NCI-H82 treated with DMSO at 0.1 percent for 48 hours (cell line): ENCODE data around the gene PLSCR4.
"Not testable (repeated sequence)": the region's sequence is repeated elsewhere in the genome, so short reads cannot be mapped to it uniquely, and the experiment has no call there.

ENCODE experiments used
- DNase-seq: peaks from one replicate; lab custom pipeline; 2025; ENCODE audit not compliant: unreplicated experiment; lab: John Stamatoyannopoulos, UW

PLSCR4 gene

GRCh38 chr3:146250449-146251382, at the start of gene PLSCR4:
Gene PLSCR4, minus strand, starts transcription at chr3:146251105. Its CDS starts 29,034 bp downstream, at chr3:146222071.
- no peak for DNase-seq

- not testable (repeated sequence) for DNase-seq
Measured at GRCh38 chr3:146293401-146293800, 42.5 kb upstream of the PLSCR4 start.

DNA sequence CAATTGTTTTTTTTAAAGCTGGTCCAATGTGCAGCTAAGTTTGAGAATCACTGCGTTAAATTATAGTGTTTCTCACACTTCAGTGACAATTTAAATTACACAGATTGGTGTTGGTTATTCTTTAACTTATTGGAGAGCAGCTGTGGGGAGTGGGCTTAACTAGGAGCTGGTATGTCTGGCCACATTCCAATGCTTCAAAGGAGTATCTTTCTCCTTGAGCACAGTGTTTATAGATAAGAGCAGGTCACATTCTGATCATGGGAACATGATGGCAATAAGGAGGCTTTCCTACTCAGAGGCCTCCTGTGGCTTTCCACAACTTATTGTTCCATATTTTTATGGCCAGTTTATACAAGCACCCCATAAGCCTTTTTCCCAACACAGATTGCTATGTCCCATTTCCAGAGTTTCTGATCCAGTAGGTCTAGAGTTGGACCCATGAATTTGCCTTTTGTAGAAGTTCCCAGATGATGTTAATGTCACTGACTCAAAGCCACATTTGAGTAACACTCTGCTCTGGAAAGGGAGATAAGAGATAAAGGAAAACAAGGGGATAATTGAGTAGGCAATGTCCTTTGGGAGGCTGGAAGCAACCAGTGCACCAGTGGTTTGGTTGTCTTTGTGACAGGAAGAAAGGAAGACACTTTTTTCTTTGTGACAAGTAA, 33.0 kb upstream of the PLSCR4 start:
- DNase-seq, result no peak

- DNase-seq, result no peak
Measured at GRCh38 chr3:146280864-146281263, 30.0 kb upstream of the PLSCR4 start.

- DNase-seq, result no peak
Measured at GRCh38 chr3:146279951-146280350, 29.0 kb upstream of the PLSCR4 start.

DNA sequence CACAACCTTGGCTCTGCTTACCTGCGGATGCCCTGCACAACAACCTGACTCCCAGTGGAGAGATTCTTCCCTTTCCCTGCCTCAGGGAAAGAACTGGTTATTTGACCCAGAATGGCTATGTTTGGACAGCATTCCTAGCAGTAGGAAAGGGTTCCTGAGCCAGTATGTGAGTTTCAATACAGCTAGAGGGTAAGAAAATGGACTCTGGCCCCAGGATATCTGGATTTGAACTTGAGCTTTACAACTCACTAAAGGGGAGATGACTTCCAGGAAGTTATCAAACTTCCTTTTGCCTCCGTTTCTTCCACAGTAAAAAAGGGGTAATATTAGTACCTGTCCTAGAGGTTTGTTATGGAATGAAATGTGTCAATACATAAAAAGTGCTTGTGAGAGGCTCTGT, 28.1 kb upstream of the PLSCR4 start:
- DNase-seq, result no peak

DNA sequence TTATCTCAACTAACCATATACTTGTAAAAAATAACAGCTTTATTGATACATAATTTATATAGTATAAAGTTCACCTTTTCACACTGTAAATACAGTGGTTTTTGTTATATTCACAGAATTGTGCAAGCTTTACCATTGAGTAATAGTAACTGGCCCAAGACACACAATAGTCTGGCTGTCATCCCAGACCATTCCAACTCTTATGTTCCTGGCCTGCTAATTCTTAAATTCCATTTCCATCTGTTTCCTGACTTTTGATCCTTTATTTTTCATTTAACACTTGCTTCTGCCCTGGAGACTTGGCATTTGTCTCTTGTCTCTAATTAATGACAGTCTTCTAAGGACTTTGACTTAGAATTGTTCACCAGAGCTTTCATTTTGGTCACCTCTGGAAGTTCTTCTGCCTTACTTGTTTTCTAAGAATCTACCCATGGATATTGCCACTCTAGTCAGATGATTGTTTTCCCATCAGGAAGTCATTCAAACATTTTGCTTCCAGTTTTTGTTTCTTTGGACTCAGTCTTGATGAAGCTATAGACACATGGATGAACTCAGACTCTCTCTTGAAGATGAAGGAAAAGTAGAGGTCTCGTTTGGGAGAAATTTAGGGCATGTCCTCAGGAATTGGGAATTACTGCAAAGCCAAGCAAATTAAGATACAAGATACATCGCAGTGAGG, 27.2 kb upstream of the PLSCR4 start:
- DNase-seq, result no peak

DNA sequence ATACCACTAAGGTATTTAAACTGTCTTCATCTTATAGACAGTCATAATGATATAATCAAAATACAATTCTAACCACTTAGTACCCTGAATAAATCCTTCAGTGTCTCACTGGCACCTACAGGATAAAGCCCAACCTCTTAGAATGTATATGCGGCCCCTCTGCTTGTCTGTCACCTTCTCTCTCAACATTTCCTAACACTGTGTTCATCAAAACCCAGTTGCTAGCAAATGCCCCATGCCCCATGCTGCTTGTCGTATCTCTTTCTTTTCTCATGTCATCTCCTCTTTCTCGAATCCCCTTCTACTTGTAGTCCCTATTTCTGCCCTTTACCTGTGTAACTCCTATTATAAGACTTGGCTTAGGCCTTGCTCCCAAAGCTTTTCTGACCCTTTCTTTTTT, 24.6 kb upstream of the PLSCR4 start:
- no peak for DNase-seq

DNA sequence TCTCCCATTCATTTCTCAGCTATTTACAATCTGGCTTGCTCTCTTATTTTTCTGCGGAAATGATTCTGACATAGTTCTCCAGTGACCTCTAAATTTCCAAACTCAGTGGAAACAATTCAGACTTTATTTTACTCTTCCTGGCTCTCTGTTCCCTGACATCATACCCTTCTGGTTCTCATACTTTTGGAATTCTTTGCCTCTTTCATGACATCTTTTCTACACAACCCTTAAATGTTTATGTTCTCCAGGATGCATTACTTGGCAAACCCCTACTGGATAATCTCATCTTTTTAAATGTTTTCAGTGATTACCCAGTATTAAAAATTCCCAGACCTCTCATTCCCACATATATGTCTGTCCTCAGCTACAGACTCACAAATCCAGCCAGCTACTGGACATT, 23.9 kb upstream of the PLSCR4 start:
- DNase-seq, result no peak

DNA sequence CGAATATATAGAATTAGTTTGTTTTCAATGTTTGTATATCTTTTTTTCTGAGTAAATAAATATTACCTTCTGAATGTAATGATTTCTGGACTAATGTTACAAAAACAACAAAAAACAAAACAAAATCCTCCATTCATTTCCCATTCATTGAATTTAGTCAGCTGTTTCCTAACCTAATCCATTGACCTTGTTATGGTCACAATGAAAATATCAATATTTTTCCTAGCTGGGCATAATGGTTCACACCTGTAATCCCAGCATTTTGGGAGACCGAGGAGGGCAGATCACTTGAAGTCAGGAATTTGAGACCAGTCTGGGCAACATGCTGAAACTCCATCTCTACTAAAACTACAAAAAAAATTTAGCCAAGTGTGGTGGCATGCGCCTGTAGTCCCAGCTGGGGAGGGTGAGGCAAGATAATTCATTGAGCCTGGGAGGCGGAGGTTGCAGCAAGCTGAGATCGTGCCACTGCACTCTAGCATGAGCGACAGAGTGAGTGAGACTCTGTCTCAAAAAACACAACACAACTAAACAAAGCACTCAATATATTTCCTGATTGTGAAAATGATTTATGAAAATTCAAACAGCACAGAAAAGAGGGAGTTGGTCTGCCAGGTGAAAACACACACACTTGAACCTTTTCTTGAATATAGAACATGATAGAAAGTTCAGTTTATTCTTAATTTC, 23.0 kb upstream of the PLSCR4 start:
- DNase-seq, result no peak

GRCh38 chr3:146271180-146271579, 20.3 kb upstream of the PLSCR4 start:
- no peak for DNase-seq

DNA sequence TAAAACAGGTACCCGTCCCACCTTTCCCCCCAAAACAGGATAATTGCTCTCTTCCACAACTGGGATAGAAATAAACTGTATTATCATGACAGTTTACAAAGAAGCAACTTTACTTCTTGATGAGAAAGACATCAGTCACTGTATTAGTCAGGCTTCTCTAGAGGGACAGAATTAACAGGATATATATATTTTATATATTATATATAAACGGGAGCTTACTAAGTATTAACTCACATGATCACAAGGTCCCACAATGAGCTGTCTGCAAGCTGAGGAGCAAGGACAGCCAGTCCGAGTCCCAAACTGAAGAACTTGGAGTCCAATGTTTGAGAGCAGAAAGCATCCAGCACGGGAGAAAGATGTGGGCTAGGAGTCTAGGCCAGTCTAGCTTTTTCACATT, 18.4 kb upstream of the PLSCR4 start:
- DNase-seq, result no peak

DNA sequence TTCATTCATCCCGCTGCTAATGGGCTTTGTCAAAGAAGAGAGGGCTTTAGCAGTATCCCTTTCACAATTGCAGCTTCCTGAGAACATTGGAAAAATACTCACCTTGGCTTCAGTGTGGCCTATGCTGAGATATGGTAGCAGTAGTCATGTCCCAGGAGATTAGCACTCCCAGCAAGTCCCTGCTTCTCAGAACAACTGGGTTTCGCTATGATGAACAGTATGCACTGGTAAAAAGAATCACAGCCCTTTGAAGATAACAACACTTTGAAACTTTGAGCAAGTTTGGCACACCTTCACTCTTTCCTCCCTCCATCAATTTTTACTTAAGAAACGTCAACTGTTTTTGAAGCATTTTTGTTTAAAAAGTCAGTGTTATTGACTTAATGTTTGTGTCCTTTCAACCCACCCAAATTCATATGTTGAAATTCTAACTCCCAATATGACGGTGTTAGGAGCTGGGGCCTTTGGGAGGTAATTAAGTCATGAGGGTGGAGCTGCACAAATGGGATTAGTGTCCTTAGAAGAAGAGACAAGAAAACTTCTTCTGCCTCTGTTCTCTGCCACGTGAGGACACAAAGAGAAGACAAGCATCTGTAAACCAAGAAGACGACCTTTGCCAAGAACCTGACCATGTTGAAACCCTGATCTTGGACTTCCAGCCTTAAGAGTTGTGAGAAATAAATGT, 17.8 kb upstream of the PLSCR4 start:
- DNase-seq, result no peak

GRCh38 chr3:146265720-146266119, 14.8 kb upstream of the PLSCR4 start:
- no peak for DNase-seq

GRCh38 chr3:146262371-146263110, 11.6 kb upstream of the PLSCR4 start:
- DNase-seq, result no peak

DNA sequence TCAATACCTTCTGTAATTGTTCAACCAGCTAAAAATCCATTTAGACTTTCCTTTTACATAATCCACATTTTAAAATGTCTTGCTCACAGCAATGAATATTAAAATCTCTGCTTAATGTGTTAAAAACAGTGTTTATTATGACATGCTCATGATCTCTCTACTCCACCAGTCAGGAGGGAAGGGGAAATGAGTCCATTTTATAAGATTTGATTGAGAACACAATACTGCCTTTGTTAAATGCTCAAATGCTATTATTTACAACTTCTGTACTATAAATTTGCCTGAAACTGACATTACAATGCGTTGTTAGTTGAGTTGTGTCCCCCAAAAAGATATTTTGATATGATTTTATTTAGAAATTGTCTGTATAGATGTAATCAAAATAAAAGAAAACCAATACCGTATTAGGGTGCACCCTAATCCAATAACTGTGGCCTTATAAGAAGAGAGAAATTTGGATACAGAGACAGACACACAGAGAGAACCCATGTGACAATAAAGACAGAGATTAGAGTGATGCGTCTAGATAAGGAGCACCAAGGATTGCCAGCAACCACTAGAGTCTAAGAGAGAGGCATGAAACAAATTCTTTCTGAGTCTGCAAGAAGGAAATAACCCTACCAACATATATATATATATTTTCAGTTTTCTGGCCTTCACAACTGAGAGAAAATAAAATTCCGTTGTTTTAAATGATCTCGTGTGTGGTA, 9.1 kb upstream of the PLSCR4 start:
- DNase-seq, result no peak

- no peak for DNase-seq
Measured at GRCh38 chr3:146256851-146257486, 6.1 kb upstream of the PLSCR4 start.

DNA sequence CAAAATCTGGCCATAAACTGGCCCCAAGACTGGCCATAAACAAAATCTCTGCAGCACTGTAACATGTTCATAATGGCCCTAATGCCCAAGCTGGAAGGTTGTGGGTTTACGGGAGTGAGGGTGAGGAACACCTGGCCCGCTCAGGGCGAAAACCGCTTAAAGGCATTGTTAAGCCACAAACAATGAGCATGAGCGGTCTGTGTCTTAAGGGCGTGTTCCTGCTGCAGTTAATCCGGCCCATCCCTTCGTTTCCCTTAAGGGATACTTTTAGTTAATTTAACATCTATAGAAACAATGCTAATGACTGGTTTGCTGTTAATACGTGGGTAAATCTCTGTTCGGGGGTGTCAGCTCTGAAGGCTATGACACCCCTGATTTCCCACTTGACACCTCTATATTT, 1.5 kb upstream of the PLSCR4 start:
- DNase-seq, result not testable (repeated sequence)

DNA sequence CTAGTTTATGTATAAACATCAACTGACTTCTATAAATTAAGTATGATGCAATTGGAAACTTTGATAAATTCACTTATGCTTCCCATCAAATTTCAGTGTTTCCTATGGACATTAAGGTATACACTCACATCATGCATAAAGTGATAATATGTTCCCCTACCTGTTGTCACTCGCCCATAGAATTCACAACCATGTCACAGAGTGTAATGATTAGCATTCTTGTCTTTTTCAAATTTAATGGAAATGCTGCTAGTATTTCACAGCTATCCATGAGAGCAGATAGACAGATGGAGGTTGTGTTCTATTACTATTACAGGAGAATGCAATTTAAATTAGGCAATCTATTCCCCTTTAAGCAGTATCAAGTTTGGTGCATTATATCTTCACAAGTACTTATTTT, 984 bp downstream of the PLSCR4 start:
- DNase-seq, result no peak
